ENCODE results near the gene RAPGEF5.

The RAPGEF5 gene

DNA sequence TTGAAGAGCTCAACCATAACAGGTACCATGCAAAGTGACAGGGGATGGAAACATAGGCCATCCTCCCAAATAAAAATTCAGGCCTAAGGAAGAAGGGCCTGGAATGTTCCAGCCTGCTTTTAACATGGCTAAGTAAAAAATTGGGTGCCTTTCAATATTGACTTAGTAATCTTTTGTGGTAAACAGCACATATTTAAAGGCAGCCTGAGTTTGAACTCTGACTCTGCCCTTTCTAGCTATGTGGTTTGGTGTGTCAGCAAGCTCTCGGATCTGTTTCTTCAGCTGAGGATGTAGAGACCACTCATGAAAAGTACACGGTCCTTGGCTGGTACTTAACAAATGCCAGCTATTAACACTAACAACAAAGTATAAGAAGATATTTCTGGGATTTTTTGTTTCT, 219.5 kb downstream of the RAPGEF5 start:
- no peak for TF ChIP-seq CTCF (conservative IDR thresholded peaks at IDR 0.05; ENCODE audit: low read depth, low read length)
- H3K4me3 ChIP-seq (ENCODE audit: low read length): no peak overlapping the region
- DNase-seq (ENCODE audit: low read depth): peak; percentile 64

DNA sequence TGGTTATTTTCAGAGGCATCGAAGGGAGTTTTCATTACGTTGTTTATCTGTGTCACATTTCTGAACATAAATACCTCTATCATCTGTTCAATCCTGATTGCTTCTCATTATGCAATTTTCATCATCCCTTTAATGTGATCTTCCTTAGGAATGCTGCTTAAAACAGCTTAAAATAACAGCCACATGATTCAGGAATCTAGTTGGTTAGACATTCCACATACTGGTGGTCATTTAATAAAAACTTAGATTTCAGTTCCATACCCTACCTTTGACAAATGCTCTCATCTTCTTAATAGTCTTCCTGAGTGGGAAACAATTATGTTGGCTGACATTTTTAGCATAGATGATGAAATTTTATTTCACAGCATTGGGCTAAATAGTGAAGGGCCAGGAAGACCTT, 219.9 kb downstream of the RAPGEF5 start:
- peak; percentile 58 for DNase-seq (ENCODE audit: low read depth)
- no peak for TF ChIP-seq CTCF (conservative IDR thresholded peaks at IDR 0.05; ENCODE audit: low read depth, low read length)
- no peak overlapping the region for H3K4me3 ChIP-seq (ENCODE audit: low read length)

- no peak overlapping the region for H3K4me3 ChIP-seq (ENCODE audit: low read length)
- DNase-seq (ENCODE audit: low read depth): no peak
- no peak for TF ChIP-seq CTCF (conservative IDR thresholded peaks at IDR 0.05; ENCODE audit: low read depth, low read length)
These were observed 227.0 kb downstream of the RAPGEF5 start for GRCh38 chr7:22129819-22130580.

DNA sequence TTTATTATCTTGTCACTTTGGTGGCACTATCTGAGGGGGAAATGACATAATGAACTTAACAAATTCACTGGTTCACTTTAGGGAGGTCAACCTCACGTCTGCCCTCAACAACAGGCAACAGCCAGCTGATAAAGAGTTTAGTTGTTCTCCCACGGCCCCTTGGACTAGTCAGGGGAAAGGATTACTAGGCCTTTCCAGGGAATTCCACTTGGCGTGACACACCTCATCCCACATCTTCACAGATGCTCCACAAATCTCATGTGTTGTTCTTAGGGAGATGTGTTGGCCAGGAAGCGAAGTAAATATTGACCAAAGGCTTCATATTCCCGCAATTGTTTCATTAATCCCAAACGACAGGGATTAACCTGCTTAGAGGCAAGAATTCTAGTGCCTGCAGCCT, 227.8 kb downstream of the RAPGEF5 start:
- DNase-seq (ENCODE audit: low read depth): peak; percentile 46
- TF ChIP-seq CTCF (conservative IDR thresholded peaks at IDR 0.05; ENCODE audit: low read depth, low read length): no peak
- H3K4me3 ChIP-seq (ENCODE audit: low read length): no peak overlapping the region

DNA sequence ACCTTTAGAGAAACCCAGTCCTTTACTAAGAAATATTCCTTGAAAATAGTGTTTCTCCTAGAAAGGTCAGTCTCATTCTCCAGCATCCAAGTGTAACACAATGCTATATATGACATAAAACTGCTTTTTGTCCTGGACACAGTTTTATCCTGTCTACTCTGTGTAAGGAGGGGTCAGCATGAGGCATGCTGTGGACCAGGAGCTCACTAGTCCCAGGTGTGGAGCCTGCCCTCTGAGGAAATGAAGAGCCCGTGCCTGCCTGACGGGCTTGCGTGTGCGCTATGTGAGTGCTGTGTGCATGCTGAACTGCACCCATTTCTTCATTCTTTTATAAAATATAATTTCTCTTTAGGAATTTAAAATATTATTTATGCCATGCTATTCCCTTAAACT, 228.4 kb downstream of the RAPGEF5 start:
- TF ChIP-seq CTCF (conservative IDR thresholded peaks at IDR 0.05; ENCODE audit: low read depth, low read length): no peak
- DNase-seq (ENCODE audit: low read depth): no peak
- H3K4me3 ChIP-seq (ENCODE audit: low read length): no peak overlapping the region

GRCh38 chr7:22127835-22128527, 229.0 kb downstream of the RAPGEF5 start:
- H3K4me3 ChIP-seq (ENCODE audit: low read length): no peak overlapping the region
- no peak for TF ChIP-seq CTCF (conservative IDR thresholded peaks at IDR 0.05; ENCODE audit: low read depth, low read length)
- DNase-seq (ENCODE audit: low read depth): no peak

GRCh38 chr7:22125436-22125835, 231.5 kb downstream of the RAPGEF5 start:
- DNase-seq (ENCODE audit: low read depth): no peak
- no peak for TF ChIP-seq CTCF (conservative IDR thresholded peaks at IDR 0.05; ENCODE audit: low read depth, low read length)

More at GRCh38 chr7:22125436-22125835, 231.5 kb downstream of the RAPGEF5 start:
- H3K4me3 ChIP-seq (ENCODE audit: low read length): no peak overlapping the region

Data from retinal pigment epithelial cell (primary cell).